NOMO-1 treated with DMSO at 0.1 percent for 48 hours (cell line): Measurements from ENCODE around the gene LRFN4.

Experiments
- DNase-seq: peaks from one replicate; lab custom pipeline; 2025; ENCODE audit not compliant: unreplicated experiment; lab: John Stamatoyannopoulos, UW

Gene LRFN4

DNA sequence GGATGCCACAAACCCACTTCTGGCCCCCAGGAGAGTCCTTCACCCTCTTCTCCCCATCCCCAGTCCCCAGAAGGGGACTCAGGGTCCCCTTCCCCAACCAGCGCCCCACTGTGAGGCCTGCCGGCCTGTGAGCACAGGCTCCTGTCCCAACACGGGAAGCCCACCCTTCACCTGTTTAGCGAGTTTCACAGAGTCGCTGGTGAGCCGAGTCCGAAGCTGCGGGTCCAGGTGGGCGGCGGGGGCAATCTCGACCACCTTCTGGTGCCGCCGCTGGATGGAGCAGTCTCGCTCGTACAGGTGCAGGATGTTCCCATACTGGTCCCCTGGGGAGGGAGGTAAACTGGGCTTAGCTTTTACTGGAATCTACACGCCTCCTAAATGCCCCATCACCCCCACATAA, 13.3 kb downstream of the LRFN4 start:
- no peak for DNase-seq

DNA sequence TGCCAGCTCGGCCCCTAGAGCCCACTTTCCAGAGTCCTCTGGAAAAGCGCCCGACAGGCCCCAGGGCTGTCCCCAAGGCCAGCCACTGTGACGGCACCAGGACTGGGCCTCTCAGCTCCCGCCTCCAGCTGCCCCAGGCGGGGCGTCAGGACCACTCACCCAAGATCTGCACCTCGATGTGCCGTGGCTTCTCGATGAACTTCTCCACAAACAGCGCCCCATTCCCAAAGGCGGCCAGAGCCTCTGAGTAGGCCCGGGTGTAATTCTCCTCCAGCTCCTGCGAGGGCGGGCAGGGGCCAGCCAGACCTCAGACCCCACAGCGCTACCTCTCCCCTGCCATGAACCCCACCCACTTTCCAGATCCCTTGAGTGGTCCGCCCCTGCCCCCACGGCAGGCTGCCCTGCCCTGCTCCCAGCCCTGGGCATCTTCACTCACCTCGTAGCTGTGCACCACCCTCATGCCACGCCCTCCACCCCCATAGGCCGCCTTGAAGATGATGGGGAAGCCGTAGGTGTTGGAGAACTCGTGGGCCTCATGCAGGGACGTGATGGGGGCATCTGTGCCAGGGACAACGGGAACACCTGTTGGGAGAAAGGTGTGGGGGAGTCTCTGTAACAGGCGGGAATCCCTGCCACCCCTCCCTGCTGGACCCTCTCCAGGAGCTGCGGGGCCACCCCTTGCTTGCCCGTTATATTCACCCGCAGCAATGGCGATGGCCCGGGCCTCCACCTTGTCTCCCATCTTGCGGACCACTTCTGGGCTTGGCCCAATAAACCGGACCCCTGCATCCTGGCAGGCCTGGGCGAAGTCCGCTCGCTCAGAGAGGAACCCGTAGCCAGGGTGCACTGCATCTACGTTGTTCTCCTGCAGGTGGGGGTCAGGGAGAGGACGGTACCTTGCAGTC, 14.0 kb downstream of the LRFN4 start:
- DNase-seq, result no peak

DNA sequence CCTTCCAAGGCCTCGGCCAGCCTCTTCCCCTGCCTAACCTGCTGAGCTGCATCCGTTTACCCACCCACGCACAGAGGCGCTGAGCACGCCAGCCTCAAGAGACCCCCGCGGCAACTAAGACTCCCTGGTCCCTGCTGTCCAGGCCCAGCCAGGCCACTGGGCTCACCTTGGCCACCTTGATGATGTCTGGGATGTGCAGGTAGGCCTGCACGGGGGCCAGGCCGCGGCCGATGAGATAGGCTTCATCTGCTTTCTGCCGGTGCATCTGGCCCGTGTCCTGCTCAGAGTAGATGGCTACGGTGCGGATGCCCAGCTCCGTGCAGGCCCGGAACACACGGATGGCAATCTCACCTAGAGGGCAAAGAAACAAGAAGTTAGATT, 14.6 kb downstream of the LRFN4 start:
- no peak for DNase-seq

DNA sequence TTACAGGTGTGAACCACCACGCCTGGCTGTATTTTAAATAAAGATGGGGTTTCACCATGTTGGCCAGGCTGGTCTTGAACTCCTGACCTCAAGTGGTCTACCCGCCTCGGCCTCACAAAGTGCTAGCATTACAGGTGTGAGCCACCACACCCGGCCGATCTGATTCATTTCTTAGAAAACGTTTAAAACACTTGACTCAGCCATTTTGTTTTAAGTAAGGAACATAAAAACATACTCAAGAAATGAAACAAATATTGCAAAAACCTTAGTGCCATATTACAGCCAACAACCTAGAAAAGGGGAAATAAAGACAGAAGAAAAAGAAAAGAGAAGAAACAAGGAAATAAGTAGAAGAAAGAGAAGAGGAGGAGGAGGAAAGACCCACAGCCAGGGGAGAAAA, 17.4 kb downstream of the LRFN4 start:
- peak; percentile 10 for DNase-seq

DNA sequence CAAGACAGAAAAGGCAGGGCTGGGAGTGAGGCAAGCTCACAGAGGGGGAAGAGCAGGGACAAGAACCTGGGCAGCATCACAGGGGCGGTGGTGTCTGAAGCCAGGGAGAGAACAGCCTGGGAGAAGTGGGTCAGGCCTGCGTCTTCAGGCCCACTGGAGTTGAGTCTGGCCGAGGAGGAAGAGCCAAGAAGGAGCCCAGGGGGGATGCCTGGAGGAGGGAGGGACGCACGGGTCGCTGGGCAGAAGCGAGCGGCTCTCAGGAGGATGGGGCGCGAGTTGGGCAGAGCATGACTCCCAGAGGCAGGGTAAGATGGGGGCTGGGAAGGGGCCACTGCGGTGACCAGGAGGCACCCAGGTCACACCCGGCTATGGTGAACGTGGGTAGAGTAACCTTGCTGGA, 18.5 kb downstream of the LRFN4 start:
- DNase-seq, result no peak

DNA sequence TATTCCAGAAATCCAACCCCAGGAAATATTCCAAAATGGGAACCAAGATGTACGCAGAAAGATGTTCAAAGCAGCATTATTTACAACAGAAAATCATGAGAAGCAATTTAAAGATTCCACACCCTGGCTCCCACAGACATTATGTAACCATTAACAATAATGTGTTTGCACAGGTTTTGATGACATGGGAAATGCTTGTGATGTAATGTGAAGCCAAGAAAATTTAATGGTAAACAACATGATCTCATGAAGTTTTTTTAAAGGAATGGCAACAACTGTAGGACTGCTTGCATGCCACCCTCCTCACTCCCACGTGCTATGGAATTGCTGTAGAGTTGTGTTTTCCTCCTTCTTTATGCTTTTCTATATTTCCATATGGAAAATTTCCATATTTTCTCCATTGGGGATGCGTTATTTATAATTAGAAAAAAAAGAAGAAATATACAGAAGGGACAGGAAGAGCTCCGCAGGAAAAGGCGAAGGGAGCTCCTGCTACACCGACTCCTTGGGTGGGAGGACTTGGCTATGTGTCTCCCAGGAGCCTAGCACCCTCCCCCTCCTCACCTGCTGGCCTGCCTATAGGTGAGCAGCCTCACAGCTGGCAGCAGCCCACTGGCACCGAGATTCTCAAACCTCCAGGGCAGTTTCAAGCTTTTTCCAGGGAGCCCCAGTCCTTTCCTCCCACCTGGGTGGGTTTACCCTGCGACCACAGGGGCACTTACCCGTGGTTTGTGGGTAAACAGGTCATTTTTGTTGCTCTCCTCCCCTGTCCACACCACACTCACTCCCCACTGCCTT, 20.9 kb downstream of the LRFN4 start:
- no peak for DNase-seq

DNA sequence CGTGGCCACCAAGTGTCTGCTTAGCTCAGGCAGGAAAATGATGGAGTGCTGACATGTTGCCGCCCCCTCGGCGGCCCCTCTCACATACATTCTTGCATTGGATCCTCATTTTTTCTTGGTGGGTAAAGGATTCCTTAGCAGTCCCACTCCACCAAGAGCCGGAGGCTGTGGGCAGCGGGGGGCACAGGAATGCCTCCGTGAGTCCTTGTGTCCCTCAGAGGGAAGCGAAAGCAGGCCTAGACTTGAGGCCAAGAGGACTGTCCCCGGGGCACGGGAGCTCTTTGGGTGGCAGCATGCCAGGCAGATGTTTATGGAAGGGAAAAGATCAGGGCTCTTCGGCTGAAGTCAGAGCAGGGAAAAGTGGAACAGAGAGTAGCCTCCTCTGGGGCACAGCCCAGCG, 21.6 kb downstream of the LRFN4 start:
- DNase-seq, result no peak

DNA sequence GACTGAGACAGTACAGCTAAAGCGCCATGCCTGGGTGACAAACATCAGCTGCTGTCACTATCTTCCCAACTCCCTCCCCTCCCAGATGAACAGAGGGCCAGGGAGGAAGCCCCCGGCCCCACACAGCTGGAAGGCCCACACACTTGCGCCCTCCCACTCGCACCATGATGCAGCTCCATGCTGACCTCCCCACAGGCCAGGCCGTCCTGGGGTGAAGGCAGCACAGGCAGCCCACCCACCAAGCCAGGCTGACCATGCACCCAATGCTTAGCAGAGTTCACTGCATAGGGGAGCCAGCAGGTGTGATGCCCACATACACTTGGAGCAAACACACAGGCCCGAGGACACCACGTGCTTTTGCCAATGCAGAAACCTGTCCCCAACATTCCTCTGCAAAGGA, 22.1 kb downstream of the LRFN4 start:
- no peak for DNase-seq

DNA sequence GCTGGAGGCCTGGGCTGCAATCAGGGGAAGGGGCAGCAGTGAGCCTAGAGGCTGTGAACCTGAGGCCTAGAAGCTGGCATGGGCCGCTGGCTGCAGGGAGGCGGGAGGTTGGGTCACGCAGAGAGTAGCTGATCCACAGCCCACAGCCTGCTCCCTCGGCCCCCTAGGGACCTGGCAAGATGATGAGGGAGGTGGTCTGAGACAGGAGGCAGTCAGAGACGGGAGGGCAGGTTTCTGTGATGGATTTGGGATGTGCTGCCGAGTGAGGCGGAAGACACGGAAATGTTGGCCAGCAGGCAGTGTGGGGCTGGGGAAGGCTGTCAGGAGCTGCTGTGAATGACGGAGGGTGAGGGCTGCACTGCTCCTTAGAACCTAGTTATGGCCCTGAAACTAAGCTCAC, 22.7 kb downstream of the LRFN4 start:
- no peak for DNase-seq

DNA sequence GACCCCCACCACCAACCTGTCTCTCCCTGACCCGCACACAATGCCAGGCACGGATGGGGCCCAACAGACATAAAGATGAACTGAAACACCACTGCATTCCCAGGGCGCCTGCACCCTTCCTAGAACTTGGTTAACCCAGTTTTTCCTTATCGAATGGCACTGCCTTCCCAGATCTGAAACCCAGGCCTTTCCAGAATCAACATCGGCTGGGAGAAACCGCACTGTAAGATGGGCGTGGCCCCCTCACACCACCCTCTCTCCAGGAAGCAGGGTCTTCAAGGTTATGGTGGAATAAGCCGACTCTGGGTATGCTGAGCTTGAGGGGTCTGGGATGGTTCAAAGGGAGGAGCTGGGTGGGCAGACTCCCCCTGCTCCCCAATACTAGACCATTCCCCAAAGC, 23.1 kb downstream of the LRFN4 start:
- DNase-seq, result no peak

DNA sequence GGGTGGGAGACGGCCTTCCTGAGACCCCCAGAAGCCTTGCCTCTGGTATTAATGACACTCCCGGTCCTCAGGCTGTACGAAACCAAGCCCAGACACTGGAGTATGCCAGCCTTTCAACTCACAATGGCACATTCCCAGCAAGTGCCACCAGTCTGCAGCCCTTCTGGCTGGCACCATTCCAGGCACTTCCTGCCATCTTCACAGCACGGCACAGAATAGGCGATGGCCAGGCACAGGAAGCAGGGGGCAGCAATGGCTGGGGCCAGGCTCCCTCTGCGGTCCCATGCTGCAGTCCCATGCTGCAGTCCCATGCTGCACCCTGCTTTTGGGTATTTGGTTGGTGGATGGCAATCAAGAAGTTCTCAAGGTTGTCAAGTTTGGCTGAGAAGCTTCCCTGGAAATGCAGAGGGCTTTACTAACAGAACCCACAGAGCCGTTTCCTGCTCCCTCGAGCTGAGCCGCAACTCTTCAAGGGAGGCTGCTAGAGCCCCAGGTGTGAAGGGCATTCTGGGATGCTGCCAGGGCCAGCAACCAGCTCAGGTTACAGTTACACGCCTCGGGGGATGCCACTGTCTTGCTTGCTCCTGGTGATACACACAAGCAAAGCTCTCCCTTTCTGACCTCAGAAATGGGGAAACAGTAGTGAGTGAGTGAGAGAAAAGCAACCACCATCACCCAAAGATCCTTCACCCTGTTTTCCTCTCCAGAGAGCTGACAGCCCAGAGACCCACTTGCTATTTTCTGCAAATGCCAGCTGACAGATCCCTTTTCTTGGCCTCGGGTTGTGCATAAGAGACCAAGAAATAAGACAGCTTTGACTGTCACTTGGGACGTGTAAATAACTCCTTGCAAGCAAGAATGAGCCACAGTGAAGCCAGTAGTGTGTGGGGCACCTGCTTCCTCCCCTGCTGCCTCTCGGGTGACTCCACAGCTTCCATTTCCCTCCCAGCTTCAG, 23.9 kb downstream of the LRFN4 start:
- no peak for DNase-seq

DNA sequence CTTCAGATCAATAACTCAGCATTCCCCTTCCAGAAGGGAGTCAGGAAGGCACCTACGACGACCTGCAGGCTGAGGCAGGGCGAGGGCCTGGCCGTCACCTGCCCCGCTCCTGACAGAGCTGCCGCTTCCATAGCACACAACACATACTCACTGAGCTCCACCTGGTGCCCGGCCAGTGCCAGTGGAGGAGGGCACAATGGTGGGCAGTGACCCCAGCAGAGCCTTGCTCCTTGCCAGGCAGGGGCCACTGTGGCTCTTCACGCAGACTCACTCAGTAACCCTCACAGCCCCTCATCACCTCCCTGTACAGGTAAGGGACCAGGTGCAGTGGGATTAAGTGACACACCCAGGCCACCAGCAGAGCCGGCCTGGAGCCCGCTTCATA, 24.6 kb downstream of the LRFN4 start:
- DNase-seq, result no peak

DNA sequence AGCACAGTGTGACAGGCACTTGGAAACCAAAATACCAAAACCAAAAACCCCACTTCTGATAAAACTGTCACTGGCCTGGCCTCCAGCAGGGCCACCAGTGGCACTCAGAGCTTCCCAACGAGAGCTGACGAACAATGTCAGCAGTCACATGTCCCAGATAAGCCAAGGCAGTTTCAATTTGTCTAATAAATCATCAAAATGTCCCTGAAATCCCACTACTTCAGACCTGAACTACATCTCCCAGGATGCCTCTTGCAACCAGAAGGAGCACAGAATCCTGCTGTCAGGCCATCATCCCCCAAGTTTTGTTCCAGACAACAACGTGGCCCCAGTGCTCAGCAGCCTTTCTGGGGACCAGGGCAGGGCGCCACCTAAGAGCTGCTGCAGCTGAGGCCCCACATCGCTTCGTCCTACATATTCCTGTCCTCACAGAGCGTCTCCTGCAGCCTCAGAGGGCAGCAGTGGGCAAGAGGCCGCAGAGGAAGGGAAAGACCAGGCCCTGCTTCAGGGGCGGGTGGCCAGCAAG, 25.1 kb downstream of the LRFN4 start:
- no peak for DNase-seq

DNA sequence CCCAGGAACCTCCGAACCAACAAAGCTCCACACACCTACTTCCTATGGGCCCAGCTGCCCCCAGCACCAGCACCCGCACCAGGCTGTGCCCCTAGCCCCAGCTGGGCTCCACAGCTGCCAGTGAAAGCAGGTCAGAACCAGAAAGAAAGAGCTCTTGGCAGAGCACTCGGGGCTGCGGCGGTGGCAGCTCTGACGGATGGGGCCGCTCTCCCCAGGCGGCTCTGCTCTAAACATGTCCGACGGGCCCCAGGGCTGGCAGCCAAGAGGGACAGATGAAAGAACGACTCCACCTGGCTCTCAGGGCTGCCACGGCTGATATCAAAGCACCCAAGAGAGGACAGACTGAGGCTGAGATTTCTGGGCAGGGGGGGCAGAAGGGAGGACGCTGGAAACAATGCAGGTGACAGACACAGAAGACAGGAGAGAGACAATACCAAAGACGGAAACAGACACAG, 25.7 kb downstream of the LRFN4 start:
- no peak for DNase-seq

DNA sequence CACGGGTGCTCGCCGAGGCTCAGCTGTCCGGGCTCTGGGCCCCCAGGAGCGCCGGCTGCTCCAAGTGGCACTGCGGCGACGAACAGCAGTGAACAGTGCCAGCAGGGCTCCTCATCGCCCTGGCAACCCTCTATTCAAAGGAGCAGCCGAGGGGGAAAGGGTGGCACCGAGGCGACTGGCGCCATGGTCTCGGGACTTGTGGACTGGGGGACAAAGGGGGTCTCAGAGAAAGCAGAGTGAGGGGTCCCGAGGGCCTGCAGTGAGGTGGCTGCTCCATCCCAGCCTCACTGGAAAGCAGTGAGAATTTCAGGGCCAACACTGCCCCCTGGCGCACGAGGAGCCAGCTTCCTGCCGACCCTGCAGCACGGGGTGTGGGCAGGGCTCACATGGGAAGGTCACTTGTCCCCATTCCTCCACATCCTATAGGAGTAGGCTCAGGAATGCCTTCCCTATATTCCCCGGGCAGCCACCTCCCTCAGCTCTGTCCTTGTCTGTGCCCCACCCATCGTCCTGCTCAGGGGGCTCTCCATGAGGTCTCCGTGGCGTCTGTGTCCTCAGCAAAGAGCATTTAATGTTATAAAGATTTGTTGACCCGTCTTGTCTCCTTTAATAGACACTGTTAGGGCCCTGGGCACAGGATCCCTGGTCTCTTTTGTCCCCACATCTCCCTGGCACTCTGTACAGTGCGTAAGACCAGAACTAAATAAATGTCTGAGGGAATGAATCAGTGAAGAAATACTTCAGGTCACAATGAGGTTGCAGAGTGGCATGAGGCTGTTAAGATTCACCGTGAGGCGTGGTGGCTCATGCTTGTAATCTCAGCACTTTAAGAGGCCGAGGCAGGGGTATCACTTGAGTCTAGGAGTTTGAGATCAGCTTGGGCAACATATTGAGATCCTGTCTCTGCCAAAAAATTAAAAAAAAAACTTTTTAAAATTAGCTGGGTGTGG, 26.4 kb downstream of the LRFN4 start:
- DNase-seq, result peak; percentile 14

DNA sequence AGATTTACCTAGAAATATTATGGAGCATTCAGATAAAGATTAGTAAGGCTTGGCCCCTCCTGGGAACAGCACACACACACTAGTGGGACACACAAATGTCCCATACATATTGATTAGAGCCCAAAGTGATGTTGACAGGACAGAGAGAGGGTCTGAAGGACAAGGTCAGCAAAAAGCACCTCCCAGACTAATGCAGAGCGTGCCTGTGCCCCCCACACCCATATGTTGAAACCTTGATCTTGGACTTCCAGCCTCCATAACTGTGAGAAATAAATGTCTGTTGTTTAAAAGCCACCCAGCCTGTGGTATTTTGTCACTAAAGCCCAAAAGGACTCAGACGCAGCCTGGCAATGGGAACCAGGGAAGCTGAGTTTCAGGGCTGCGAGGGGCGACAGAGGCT, 27.6 kb downstream of the LRFN4 start:
- DNase-seq, result no peak

DNA sequence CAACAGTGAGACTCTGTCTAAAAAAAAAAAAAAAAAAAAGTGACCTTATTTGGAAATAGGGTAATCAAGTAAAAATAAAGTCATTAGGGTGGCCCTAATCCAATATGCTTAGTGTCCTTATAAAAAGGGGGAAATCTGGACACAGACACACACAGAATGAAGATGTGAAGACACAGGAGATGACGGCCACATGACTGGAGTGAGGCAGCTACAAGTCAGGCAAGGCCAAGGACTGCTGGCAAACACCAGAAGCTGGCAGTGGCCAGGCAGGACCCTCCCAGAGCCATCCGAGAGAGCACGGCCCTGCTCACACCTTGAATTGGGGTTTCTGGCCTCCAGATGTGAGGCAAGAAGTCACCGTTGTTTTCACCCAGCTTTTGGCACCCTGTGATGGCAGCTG, 28.6 kb downstream of the LRFN4 start:
- no peak for DNase-seq

DNA sequence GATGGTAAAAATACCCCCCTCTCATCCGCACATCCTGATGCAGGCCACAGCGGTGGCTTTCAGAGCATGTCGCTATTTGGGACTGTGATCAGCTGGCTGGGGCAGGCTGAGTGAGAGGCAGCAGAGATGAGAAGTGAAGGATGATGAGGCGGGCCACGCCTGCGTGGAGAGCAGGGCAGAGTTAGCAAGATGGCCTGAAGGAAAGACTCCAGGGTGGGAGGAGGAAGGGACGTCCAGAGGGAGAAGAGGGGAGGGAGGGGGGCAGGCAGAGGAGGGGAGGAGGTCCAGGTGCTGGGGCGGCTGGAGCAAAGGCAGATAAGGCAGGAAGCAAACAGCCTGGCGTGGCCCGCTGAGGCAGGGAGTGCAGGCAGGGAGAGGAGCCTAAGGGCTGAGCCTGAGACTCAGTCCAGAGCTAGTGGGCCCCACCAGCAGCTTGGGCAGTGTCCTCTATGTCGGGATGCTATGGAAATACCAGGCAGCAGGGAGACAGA, 29.1 kb downstream of the LRFN4 start:
- DNase-seq, result no peak

DNA sequence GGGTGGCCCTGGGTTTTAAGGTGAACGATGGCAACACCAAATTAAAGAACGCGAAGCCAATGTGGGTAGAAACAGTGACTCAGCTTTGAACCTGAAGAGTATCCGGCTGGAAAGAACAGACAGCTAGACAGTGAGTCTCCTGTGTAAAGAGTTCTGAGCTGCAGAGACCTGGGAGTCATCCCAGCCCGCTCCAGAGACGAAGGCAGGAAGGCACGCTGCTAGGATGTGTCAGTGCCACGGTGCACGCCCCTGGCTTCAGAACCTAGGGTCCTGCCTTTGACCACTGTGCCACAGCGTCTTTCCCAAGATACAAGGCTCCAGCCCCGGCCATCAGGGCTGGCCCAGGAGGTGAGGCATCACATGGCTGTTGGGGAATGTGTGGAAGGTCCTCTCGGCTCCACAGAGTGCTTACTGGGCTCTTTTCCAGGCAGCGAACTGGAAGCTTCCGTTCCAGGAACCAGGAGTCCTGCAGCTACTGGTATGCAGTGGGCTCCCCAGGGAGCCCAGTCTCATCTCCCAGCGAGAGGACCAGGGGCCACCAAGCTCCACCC, 29.9 kb downstream of the LRFN4 start:
- no peak for DNase-seq
